ENCODE measurements around the gene DHX9.

DNA sequence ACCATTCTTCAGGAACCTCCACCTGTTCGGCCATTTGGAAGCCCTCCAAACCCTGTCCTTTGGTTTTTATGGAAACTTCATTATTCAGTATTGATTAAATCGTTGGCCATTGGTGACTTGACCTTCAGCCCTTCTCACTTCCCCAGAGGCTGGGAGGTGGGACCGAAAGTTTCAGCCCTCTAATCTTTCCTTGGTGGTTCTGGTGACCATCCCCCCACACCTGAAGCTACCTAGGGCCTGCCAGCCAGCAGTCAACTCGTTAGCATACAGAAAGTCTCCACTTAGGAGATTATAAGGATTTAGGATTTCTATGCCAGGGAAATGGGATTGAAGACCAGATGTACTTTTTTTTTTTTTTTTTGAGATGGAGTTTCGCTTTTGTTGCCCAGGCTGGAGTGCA, 6.7 kb downstream of the DHX9 start:
- TF ChIP-seq, protein P1, sequence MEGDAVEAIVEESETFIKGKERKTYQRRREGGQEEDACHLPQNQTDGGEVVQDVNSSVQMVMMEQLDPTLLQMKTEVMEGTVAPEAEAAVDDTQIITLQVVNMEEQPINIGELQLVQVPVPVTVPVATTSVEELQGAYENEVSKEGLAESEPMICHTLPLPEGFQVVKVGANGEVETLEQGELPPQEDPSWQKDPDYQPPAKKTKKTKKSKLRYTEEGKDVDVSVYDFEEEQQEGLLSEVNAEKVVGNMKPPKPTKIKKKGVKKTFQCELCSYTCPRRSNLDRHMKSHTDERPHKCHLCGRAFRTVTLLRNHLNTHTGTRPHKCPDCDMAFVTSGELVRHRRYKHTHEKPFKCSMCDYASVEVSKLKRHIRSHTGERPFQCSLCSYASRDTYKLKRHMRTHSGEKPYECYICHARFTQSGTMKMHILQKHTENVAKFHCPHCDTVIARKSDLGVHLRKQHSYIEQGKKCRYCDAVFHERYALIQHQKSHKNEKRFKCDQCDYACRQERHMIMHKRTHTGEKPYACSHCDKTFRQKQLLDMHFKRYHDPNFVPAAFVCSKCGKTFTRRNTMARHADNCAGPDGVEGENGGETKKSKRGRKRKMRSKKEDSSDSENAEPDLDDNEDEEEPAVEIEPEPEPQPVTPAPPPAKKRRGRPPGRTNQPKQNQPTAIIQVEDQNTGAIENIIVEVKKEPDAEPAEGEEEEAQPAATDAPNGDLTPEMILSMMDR (IDR thresholded peaks at IDR 0.05; ENCODE audit: insufficient read depth, low read length): no peak
- TF ChIP-seq, protein P2, sequence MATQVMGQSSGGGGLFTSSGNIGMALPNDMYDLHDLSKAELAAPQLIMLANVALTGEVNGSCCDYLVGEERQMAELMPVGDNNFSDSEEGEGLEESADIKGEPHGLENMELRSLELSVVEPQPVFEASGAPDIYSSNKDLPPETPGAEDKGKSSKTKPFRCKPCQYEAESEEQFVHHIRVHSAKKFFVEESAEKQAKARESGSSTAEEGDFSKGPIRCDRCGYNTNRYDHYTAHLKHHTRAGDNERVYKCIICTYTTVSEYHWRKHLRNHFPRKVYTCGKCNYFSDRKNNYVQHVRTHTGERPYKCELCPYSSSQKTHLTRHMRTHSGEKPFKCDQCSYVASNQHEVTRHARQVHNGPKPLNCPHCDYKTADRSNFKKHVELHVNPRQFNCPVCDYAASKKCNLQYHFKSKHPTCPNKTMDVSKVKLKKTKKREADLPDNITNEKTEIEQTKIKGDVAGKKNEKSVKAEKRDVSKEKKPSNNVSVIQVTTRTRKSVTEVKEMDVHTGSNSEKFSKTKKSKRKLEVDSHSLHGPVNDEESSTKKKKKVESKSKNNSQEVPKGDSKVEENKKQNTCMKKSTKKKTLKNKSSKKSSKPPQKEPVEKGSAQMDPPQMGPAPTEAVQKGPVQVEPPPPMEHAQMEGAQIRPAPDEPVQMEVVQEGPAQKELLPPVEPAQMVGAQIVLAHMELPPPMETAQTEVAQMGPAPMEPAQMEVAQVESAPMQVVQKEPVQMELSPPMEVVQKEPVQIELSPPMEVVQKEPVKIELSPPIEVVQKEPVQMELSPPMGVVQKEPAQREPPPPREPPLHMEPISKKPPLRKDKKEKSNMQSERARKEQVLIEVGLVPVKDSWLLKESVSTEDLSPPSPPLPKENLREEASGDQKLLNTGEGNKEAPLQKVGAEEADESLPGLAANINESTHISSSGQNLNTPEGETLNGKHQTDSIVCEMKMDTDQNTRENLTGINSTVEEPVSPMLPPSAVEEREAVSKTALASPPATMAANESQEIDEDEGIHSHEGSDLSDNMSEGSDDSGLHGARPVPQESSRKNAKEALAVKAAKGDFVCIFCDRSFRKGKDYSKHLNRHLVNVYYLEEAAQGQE (IDR thresholded peaks at IDR 0.05; ENCODE audit: insufficient replicate concordance, low read depth): no peak
- no peak for TF ChIP-seq POLR2AphosphoS5 (IDR thresholded peaks at IDR 0.05; ENCODE audit: low read depth)
- TF ChIP-seq GABPA (IDR thresholded peaks at IDR 0.05; ENCODE audit: low read depth): no peak

All from HL-60 (cell line).